PC-3 (cell line): ENCODE measurements around the gene ETNK2.

Experiments
- CTCF ChIP-seq: fragments of 300-600 bp; sonication (generic); conservative IDR thresholded peaks from 2 replicates; pipeline ENCODE4 v1.5.1; 2017; ENCODE audit warnings: antibody characterized with exemption, low read depth, mild to moderate bottlenecking, low read length
- EZH2phosphoT487 ChIP-seq: fragments of 300-600 bp; sonication (generic); IDR thresholded peaks from 2 replicates; pipeline ENCODE4 v1.6.1; 2018; ENCODE audit warnings: mild to moderate bottlenecking, antibody characterized with exemption, low read length, borderline replicate concordance

- TF ChIP-seq CTCF (no peak), EZH2phosphoT487 (no peak)
Measured at GRCh38 chr1:204167730-204168129, 15.9 kb upstream of the ETNK2 start.
